ENCODE measurements around the gene FRMD4A. TPM values are rescaled to one million over a fixed set of nuclear protein-coding genes. Genes with fewer than 3 reads are reported as not detected.

FRMD4A gene
- total and polyA plus RNA-seq, 7 donors: 2.9 to 9.1 (median 6.2) TPM

DNA sequence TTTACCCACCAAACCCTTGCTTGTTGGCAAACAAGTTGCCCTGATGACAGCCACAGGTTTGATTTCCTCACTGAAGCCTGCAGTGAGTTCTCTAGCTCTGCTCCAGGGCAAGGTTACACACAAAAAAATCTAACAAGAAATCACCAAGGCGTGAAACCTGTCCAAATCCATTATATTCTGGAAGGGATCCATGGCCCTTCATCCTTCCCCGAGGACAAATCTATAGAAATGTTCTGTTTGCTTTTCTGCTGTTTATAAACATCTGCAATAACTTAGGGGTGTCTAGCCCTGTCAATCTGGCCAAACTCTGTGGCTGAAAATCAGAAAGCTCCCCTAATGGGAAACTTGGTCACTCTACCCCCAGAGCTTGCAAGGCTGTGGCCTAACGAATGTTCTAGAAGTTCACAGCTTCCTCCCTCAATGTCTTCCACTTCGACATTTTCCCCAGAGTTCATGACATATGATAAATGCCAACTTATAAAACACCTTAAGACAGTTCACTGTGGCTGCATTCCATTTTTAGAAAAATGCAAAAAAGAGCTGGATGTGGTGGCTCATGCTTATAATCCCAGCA, 579.4 kb downstream of the FRMD4A start:
- H3K4me3 ChIP-seq: no peak overlapping the region
- H3K27me3 ChIP-seq (ENCODE audit: insufficient read depth in 3 of 3, low read length in 2 of 3): no peaks in the 10 kb centered on the region
- WGBS, 3 donors: 93 to 96% (median 96%) methylated on average over 4 of the region's 4 CpGs
- H3K27ac ChIP-seq: no peak overlapping the region
- DNase-seq (no peak), ATAC-seq (no peak)
- no peak for TF ChIP-seq CTCF (IDR thresholded peaks at IDR 0.05)
- intact Hi-C loops (cut with DNase I): no loop called here
- peaks cover 0 to 4% of the 10 kb centered on the region in 2 donors for H3K36me3 ChIP-seq (ENCODE audit: insufficient read depth in 1 of 2, low read depth in 1 of 2)
- no peaks in the 10 kb centered on the region for H3K9me3 ChIP-seq
- H3K4me1 ChIP-seq: peaks cover 2% of the 10 kb centered on the region

DNA sequence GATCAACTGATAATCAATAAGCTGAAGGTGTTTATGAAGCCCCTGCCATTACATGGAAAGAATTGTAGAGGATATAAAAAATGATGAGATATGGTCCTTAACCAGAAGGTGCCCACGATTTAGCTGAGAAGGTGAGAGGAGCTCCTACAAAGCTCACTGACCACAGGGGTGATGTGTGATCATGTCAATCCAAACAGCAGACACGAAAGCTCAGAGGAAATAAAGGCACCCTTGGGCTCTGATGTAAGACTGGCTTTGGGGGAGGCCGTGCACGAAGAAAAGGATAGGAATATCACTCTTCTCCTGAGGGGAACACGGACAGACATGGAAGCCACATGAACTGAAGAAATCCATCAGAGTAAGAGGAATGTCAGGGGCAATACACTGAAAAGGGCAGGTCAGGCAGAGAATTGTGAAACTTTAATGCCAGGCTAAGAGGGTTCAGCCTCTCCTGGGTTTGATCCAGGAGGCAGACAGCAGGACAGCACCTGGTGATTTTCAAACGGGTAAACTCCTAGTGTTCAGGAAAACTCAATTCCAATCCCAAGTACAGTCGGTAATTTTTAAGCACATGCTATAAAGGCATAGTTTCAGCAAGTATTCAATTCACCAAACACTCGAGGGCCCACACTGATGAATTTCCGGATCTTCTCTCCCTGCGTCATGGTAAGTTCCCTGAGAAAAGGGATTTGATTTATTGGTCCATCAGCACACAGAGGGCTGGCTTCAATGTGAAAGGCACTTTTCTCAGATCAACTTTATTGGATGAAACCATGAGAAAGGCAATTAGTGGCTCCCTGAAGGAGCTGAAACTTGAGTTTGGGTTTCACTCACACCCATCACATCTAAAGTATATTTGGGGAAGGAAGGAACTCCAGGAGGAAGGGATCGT, 580.2 kb downstream of the FRMD4A start:
- Histone ChIP-seq H3K9me3 (no peaks in the 10 kb centered on the region), H3K27ac (no peak overlapping the region), H3K4me1 (peaks cover 6% of the 10 kb centered on the region), H3K4me3 (no peak overlapping the region), H3K27me3 (ENCODE audit: insufficient read depth in 3 of 3, low read length in 2 of 3) (no peaks in the 10 kb centered on the region), H3K36me3 (ENCODE audit: insufficient read depth in 1 of 2, low read depth in 1 of 2) (peaks cover 0 to 4% of the 10 kb centered on the region in 2 donors)
- WGBS, 3 donors: 79 to 82% (median 80%) methylated on average over 11 of the region's 11 CpGs
- ATAC-seq (no peak), DNase-seq (no peak)
- no peak for TF ChIP-seq CTCF (IDR thresholded peaks at IDR 0.05)
- intact Hi-C loops (cut with DNase I): no loop called here

DNA sequence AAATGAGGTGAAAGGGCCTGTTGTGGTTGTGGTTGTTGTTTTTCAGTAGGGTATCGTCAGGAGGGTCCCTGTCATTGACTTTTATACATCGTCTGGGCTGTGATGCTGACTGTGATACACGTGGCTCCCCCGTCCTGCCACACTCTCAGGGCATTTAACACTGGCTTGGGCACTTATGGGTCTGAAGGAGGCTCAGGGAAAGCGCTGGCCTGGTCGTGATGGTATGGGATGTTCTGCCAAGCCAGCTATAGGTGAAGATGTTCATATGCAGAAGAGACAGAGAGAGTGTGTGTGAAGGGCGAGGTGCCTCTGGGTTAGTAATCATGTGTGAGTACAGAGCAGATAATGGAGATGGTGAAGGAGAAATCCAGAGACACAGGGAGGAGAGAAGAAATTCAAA, 585.5 kb downstream of the FRMD4A start:
- 88 to 91% (median 91%) methylated on average over 7 of the region's 7 CpGs for WGBS, 3 donors
- Histone ChIP-seq H3K27ac (no peak overlapping the region), H3K36me3 (ENCODE audit: insufficient read depth in 1 of 2, low read depth in 1 of 2) (peaks cover 0 to 4% of the 10 kb centered on the region in 2 donors), H3K27me3 (ENCODE audit: insufficient read depth in 3 of 3, low read length in 2 of 3) (no peaks in the 10 kb centered on the region), H3K9me3 (no peaks in the 10 kb centered on the region), H3K4me3 (no peak overlapping the region), H3K4me1 (peaks cover 19% of the 10 kb centered on the region)
- ATAC-seq (no peak), DNase-seq (no peak)
- TF ChIP-seq CTCF (IDR thresholded peaks at IDR 0.05): no peak
- intact Hi-C loops (cut with DNase I): no loop called here

- H3K27ac ChIP-seq: no peak overlapping the region
- ATAC-seq (peak in 1 of 4 donors; percentile 41), DNase-seq (no peak)
- no peaks in the 10 kb centered on the region for H3K9me3 ChIP-seq
- intact Hi-C loops (cut with DNase I): no loop called here
- TF ChIP-seq CTCF (IDR thresholded peaks at IDR 0.05): no peak
- H3K4me3 ChIP-seq: no peak overlapping the region
- H3K4me1 ChIP-seq: peaks cover 19% of the 10 kb centered on the region
- H3K36me3 ChIP-seq (ENCODE audit: insufficient read depth in 1 of 2, low read depth in 1 of 2): peaks cover 0 to 4% of the 10 kb centered on the region in 2 donors
- no peaks in the 10 kb centered on the region for H3K27me3 ChIP-seq (ENCODE audit: insufficient read depth in 3 of 3, low read length in 2 of 3)
- 40 to 56% (median 46%) methylated on average over 7 of the region's 7 CpGs for WGBS, 3 donors
These were observed 586.8 kb downstream of the FRMD4A start for GRCh38 chr10:13743963-13744362.

All from psoas muscle (tissue), 8 donors.